Neutrophil (primary cell): ENCODE data around the gene PDILT.

Experiments
- H3K27ac ChIP-seq: fragments of 200-600 bp; sonication (generic); 2 replicates; pipeline ENCODE4 v1.5.1; 2016; ENCODE audit warnings: mild to moderate bottlenecking, moderate library complexity
- H3K27me3 ChIP-seq: fragments of 200-600 bp; sonication (generic); 2 replicates; pipeline ENCODE4 v1.6.0; 2016; ENCODE audit warnings: mild to moderate bottlenecking
- H3K36me3 ChIP-seq: fragments of 200-600 bp; sonication (generic); 2 replicates; pipeline ENCODE4 v1.5.1; 2017
- H3K4me1 ChIP-seq, 2 experiments: fragments of 200-600 bp in 1 of 2; sonication (generic) in 1 of 2; 1 replicate in 1 of 2; 2 replicates in 1 of 2; pipeline versions ENCODE4 v1.5.1 to v1.6.1; 2013 to 2016; ENCODE audit warnings: low read depth in 1 of 2, low read length in 1 of 2, mild to moderate bottlenecking in 1 of 2, moderate library complexity in 1 of 2; ENCODE audit not compliant: control insufficient read depth in 1 of 2, insufficient read depth in 1 of 2
- H3K4me3 ChIP-seq, 2 experiments: fragments of 200-600 bp in 1 of 2; sonication (generic) in 1 of 2; 1 replicate in 1 of 2; 2 replicates in 1 of 2; pipeline ENCODE4 v1.5.1; 2013 to 2016; ENCODE audit warnings: low read depth in 1 of 2, low read length in 1 of 2, mild to moderate bottlenecking in 1 of 2, moderate library complexity in 1 of 2
- H3K9me3 ChIP-seq: fragments of 200-600 bp; sonication (generic); 2 replicates; pipeline ENCODE4 v1.5.1; 2016
- TF ChIP-seq, protein P1 (sequence below): fragments of 200-600 bp; sonication (generic); IDR thresholded peaks from 2 replicates; pipeline ENCODE4 v1.5.1; 2016; ENCODE audit warnings: antibody characterized with exemption

The PDILT gene

GRCh38 chr16:20333120-20333519, 71.4 kb downstream of the PDILT start:
- Histone ChIP-seq H3K9me3 (no peaks in the 10 kb centered on the region), H3K36me3 (no peaks in the 10 kb centered on the region), H3K4me3 (no peak overlapping the region), H3K4me1 (no peaks in the 10 kb centered on the region), H3K27me3 (no peaks in the 10 kb centered on the region), H3K27ac (no peak overlapping the region)
- TF ChIP-seq, protein P1, sequence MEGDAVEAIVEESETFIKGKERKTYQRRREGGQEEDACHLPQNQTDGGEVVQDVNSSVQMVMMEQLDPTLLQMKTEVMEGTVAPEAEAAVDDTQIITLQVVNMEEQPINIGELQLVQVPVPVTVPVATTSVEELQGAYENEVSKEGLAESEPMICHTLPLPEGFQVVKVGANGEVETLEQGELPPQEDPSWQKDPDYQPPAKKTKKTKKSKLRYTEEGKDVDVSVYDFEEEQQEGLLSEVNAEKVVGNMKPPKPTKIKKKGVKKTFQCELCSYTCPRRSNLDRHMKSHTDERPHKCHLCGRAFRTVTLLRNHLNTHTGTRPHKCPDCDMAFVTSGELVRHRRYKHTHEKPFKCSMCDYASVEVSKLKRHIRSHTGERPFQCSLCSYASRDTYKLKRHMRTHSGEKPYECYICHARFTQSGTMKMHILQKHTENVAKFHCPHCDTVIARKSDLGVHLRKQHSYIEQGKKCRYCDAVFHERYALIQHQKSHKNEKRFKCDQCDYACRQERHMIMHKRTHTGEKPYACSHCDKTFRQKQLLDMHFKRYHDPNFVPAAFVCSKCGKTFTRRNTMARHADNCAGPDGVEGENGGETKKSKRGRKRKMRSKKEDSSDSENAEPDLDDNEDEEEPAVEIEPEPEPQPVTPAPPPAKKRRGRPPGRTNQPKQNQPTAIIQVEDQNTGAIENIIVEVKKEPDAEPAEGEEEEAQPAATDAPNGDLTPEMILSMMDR = no peak

DNA sequence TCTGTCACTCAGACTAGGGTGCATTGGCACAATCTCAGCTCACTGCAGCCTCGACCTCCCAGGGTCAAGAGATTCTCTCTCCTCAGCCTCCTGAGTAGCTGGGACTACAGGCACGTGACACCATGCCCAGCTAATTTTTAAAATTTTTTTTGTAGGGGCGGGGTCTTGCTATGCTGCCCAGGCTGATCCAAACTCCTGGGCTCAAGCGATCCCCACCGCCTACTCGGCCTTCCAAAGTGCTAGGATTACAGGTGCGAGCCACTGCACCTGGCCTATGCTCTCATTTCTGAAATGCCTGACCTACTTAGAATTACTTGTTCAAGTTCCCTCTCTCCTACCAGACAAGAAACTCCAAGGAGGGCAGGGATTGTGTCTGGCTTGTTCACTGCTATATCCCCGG, 72.1 kb downstream of the PDILT start:
- Histone ChIP-seq H3K4me3 (no peak overlapping the region), H3K4me1 (no peaks in the 10 kb centered on the region), H3K27ac (no peak overlapping the region), H3K27me3 (no peaks in the 10 kb centered on the region), H3K9me3 (no peaks in the 10 kb centered on the region), H3K36me3 (no peaks in the 10 kb centered on the region)
- TF ChIP-seq, protein P1 = no peak

DNA sequence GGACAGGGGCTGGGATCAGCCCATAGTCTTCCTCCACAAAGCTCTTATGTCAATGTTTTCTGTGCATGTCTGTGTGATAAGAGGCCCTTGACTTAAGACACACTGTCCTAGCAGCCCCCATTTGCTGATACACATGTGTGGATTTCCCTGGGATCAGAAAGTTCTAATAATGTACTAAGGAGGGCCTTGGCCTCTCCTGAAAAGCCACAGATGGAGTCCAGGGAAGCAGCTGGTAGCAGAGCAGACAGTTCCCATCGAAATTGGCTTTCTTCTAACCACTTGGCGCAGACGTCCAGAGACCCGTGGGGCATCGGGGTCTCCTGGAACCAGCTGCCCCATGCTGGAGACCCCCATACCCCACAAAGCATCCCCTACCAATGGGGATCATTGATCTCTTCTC, 72.9 kb downstream of the PDILT start:
- no peak overlapping the region for H3K4me3 ChIP-seq
- H3K4me1 ChIP-seq = no peaks in the 10 kb centered on the region
- no peaks in the 10 kb centered on the region for H3K27me3 ChIP-seq
- H3K36me3 ChIP-seq = no peaks in the 10 kb centered on the region
- no peak overlapping the region for H3K27ac ChIP-seq
- TF ChIP-seq, protein P1 = no peak
- H3K9me3 ChIP-seq = no peaks in the 10 kb centered on the region

DNA sequence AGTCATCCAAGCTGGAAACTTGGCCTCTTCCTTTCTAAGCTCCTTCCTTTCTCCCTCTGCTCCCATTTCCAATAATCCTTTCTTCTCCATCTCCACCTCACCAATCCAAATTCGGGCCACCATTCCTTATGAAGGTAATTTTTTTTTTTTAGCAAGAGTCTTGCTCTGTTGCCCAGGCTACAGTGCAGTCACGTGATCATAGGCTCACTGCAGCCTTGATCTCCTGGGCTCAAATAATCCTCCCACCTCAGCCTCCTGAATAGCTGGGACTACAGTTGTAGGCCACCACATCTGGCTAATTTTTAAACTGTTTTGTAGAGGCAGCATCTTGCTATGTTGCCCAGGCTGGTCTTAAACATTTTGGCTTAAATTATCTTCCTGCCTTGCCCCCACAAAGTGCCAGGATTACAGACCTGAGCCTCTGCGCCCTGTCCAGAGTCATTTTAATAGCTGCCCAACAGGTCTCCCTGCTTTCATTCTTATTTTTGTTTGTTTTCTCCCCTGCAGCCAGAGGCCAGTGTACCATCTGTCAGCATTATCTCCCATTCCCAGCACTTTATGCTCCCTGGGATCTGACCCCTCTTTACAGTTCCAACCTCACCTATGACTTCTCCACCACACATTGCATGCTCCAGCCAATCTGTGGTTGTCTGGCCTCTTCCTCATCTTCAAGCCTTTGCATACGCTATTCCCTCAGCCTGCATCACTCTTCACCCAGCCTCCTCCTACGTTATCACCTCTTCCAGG, 75.0 kb downstream of the PDILT start:
- H3K4me1 ChIP-seq = no peaks in the 10 kb centered on the region
- no peak overlapping the region for H3K4me3 ChIP-seq
- H3K9me3 ChIP-seq = no peaks in the 10 kb centered on the region
- H3K36me3 ChIP-seq = no peaks in the 10 kb centered on the region
- TF ChIP-seq, protein P1 = no peak
- H3K27me3 ChIP-seq = no peaks in the 10 kb centered on the region
- H3K27ac ChIP-seq = no peak overlapping the region

- Histone ChIP-seq H3K36me3 (no peaks in the 10 kb centered on the region), H3K9me3 (no peaks in the 10 kb centered on the region), H3K4me1 (no peaks in the 10 kb centered on the region), H3K27ac (no peak within 1 kb of the TSS), H3K27me3 (no peaks in the 10 kb centered on the region), H3K4me3 (no peak within 1 kb of the TSS)
- TF ChIP-seq, protein P1 = no peak
Measured at GRCh38 chr16:20327444-20328041, 77.0 kb downstream of the PDILT start, which contains the start of gene GP2. GP2 (minus strand) TSS chr16:20327513; CDS start chr16:20326431, 1,082 bp downstream.
